PFSK-1 (cell line): Measurements from ENCODE around the gene HK1.

Experiments
- FOXP2 ChIP-seq: optimal IDR thresholded peaks from 2 replicates; pipeline ENCODE3; 2011; ENCODE audit warnings: borderline replicate concordance, control low read depth, inconsistent platforms; ENCODE audit not compliant: insufficient read depth; ENCODE audit errors: extremely low read length, extremely low read depth
- POLR2AphosphoS5 ChIP-seq: IDR thresholded peaks from 2 replicates; pipeline ENCODE4 v1.6.1; 2012; ENCODE audit warnings: low read depth, mild to moderate bottlenecking, control low read depth, low read length, moderate library complexity
- REST ChIP-seq, 2 experiments: IDR thresholded peaks; 2 replicates each; pipeline versions ENCODE4 v1.6.1 to v1.8.0; 2011 to 2012; ENCODE audit warnings: low read depth in 2 of 2, low read length in 2 of 2, control low read depth in 1 of 2, inconsistent platforms in 1 of 2, mild to moderate bottlenecking in 1 of 2, moderate library complexity in 1 of 2; ENCODE audit not compliant: insufficient read depth in 1 of 2
- SIN3A ChIP-seq: IDR thresholded peaks from 2 replicates; pipeline ENCODE4 v1.6.1; 2012; ENCODE audit warnings: mild to moderate bottlenecking, low read length, moderate library complexity, borderline replicate concordance; ENCODE audit not compliant: insufficient read depth
- TAF1 ChIP-seq: IDR thresholded peaks from 2 replicates; pipeline ENCODE4 v1.6.1; 2012; ENCODE audit warnings: low read length, control low read depth, borderline replicate concordance; ENCODE audit not compliant: insufficient read depth

Gene HK1

GRCh38 chr10:69318867-69319727, 40.8 kb downstream of the HK1 start:
- TF ChIP-seq TAF1: peak; percentile 70; the same call in 1 of the 2 replicates
- TF ChIP-seq SIN3A: peak; percentile 81; the same call in 1 of the 2 replicates
- no peak for TF ChIP-seq FOXP2

- TF ChIP-seq REST (IDR thresholded peaks at IDR 0.05; ENCODE audit: insufficient read depth in 1 of 2, low read depth in 2 of 2, low read length in 2 of 2): no peak
- no peak for TF ChIP-seq SIN3A
- no peak for TF ChIP-seq POLR2AphosphoS5
- TF ChIP-seq TAF1: no peak
- no peak for TF ChIP-seq FOXP2
Measured at GRCh38 chr10:69319841-69320316, 41.6 kb downstream of the HK1 start.

- no peak for TF ChIP-seq TAF1
- no peak for TF ChIP-seq FOXP2
- TF ChIP-seq SIN3A: no peak
- TF ChIP-seq REST (IDR thresholded peaks at IDR 0.05; ENCODE audit: insufficient read depth in 1 of 2, low read depth in 2 of 2, low read length in 2 of 2): no peak
- no peak for TF ChIP-seq POLR2AphosphoS5
Measured at GRCh38 chr10:69320521-69320920, 42.2 kb downstream of the HK1 start.

- TF ChIP-seq FOXP2 (no peak), TAF1 (no peak), REST (IDR thresholded peaks at IDR 0.05; ENCODE audit: insufficient read depth in 1 of 2, low read depth in 2 of 2, low read length in 2 of 2) (no peak), POLR2AphosphoS5 (no peak), SIN3A (no peak)
Measured at GRCh38 chr10:69321039-69321715, 42.9 kb downstream of the HK1 start.

GRCh38 chr10:69321865-69322264, 43.6 kb downstream of the HK1 start:
- TF ChIP-seq TAF1 (no peak), POLR2AphosphoS5 (no peak), SIN3A (no peak), FOXP2 (no peak), REST (IDR thresholded peaks at IDR 0.05; ENCODE audit: insufficient read depth in 1 of 2, low read depth in 2 of 2, low read length in 2 of 2) (no peak)
